Sigmoid colon (tissue), 4 donors: ENCODE data around the gene EBLN1.

ENCODE experiments used
- CTCF ChIP-seq, 4 experiments: fragments of 450-650 bp in 3 of 4; fragments of 200-600 bp in 1 of 4; IDR thresholded peaks; one replicate each; pipeline ENCODE4 v1.5.1; 2016 to 2019; ENCODE audit warnings: antibody characterized with exemption in 4 of 4, mild to moderate bottlenecking in 3 of 4, moderate library complexity in 2 of 4
- EP300 ChIP-seq, 4 donors: sonication (generic); formaldehyde crosslinking; IDR thresholded peaks; one replicate each; pipeline ENCODE4 v1.6.1; 2017; ENCODE audit warnings: antibody characterized with exemption in 4 of 4
- POLR2A ChIP-seq, 2 donors: fragments of 450-650 bp; IDR thresholded peaks; one replicate each; pipeline ENCODE4 v1.6.1; 2016; ENCODE audit warnings: antibody characterized with exemption in 2 of 2, mild to moderate bottlenecking in 2 of 2, moderate library complexity in 2 of 2

- TF ChIP-seq POLR2A (IDR thresholded peaks at IDR 0.05), result no peak
- no peak for TF ChIP-seq CTCF (IDR thresholded peaks at IDR 0.05)
- no peak for TF ChIP-seq EP300 (IDR thresholded peaks at IDR 0.05)
Measured at GRCh38 chr10:22219308-22219707, 1.5 kb upstream of the EBLN1 start.
